Natural killer cell (primary cell): ENCODE results near the gene LMO3. TPM values are rescaled to one million over a fixed set of nuclear protein-coding genes. Genes with fewer than 3 reads are reported as not detected.

Experiments used
- ATAC-seq, 3 donors: fragments of 150-1000 bp in 2 of 3; fragments of 200-7000 bp in 1 of 3; cut with Tn5 transposase; 1 replicate in 1 of 3; 2 replicates in 2 of 3; pipeline ENCODE4 v1.10.0; 2021; ENCODE audit warnings: mild to moderate bottlenecking in 2 of 3, moderate library complexity in 2 of 3
- DNase-seq, 2 donors: peaks; one replicate each; pipeline versions ENCODE4 v3.0.0 to v3.0.0-alpha.2; 2013 to 2021; ENCODE audit warnings: mixed read lengths in 1 of 2
- H3K27ac ChIP-seq: one replicate; pipeline ENCODE4 v1.5.1; 2013; ENCODE audit warnings: mild to moderate bottlenecking, low read length
- H3K27me3 ChIP-seq: one replicate; pipeline ENCODE4 v1.6.1; 2013; ENCODE audit warnings: low read length; ENCODE audit not compliant: control insufficient read depth, insufficient read depth
- H3K36me3 ChIP-seq: one replicate; pipeline ENCODE4 v1.6.1; 2013; ENCODE audit warnings: low read length; ENCODE audit not compliant: control insufficient read depth, insufficient read depth
- H3K4me1 ChIP-seq: one replicate; pipeline ENCODE4 v1.6.1; 2013; ENCODE audit warnings: low read length; ENCODE audit not compliant: control insufficient read depth, insufficient read depth
- H3K4me3 ChIP-seq: one replicate; pipeline ENCODE4 v1.5.1; 2013; ENCODE audit warnings: low read length
- H3K9me3 ChIP-seq: one replicate; pipeline ENCODE4 v1.6.1; 2013; ENCODE audit warnings: low read length; ENCODE audit not compliant: control insufficient read depth, insufficient read depth
- H3K27ac Mint-ChIP-seq, 2 donors: one replicate each; pipeline ENCODE4 v1.8.0; 2022; ENCODE audit warnings: mild to moderate bottlenecking in 2 of 2, mixed read lengths in 2 of 2, moderate library complexity in 1 of 2
- H3K27me3 Mint-ChIP-seq, 2 donors: one replicate each; pipeline ENCODE4 v1.8.0; 2022; ENCODE audit warnings: low read depth in 2 of 2, mixed read lengths in 2 of 2
- H3K36me3 Mint-ChIP-seq: one replicate; pipeline ENCODE4 v1.8.0; 2022; ENCODE audit warnings: mixed read lengths
- H3K4me1 Mint-ChIP-seq, 2 donors: one replicate each; pipeline ENCODE4 v1.8.0; 2022; ENCODE audit warnings: mixed read lengths in 2 of 2
- H3K4me3 Mint-ChIP-seq: one replicate; pipeline ENCODE4 v1.8.0; 2022; ENCODE audit warnings: mild to moderate bottlenecking, moderate library complexity, mixed read lengths
- H3K9me3 Mint-ChIP-seq, 2 donors: one replicate each; pipeline ENCODE4 v1.8.0; 2022; ENCODE audit warnings: mixed read lengths in 2 of 2
- WGBS: methylation state at CpG from one replicate; pipeline ENCODE4 v1.1.7; 2013; ENCODE audit warnings: missing lambda C conversion rate; ENCODE audit not compliant: insufficient coverage; 5-methylcytosine and 5-hydroxymethylcytosine counted together
- intact Hi-C: fragments of 100-400 bp; cut with micrococcal nuclease; formaldehyde crosslinking; loops from one replicate; pipeline ENCODE4 v1.14.2; 2022
- total RNA-seq, 4 donors: library from RNA; stranded (reverse); fragments of 120-200 nt in 1 of 4; gene quantifications; one replicate each; pipeline versions ENCODE4 v1.2.3 to v1.2.4, GENCODE V29; 2013 to 2022
- TF ChIP-seq, protein P1 (sequence below): fragments of 200-600 bp; IDR thresholded peaks from one replicate; pipeline ENCODE4 v1.8.0; 2022; ENCODE audit warnings: antibody characterized with exemption

LMO3 gene
- total RNA-seq, 3 donors from 2014 or later (not counting 1 experiment from before 2014, with no cell fraction given), result not detected

DNA sequence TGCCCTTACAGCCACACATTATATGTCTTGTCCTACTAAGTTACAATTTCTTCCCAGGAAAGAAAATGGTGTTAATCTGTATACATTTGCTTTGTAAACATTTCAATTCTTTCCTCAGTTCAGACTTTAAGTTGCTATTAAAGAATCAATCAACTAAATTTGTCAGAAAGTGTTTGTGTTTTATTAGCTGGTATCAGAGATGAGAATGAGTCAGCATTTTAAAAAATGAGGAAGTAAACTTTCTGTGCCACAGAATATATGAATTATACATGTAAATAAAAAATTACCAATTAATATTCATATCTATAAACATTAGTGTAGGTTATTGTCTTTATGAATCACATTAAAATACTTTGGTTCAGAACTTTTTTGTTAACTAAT is 82.0 kb downstream of the LMO3 start:
- Mint-ChIP-seq H3K27ac (no peak overlapping the region), H3K4me3 (no peak overlapping the region), H3K36me3 (no peaks in the 10 kb centered on the region), H3K27me3 (no peaks in the 10 kb centered on the region), H3K4me1 (no peaks in the 10 kb centered on the region), H3K9me3 (peaks cover 9 to 19% of the 10 kb centered on the region in 2 donors)
- no peak for ATAC-seq
- TF ChIP-seq, protein P1, sequence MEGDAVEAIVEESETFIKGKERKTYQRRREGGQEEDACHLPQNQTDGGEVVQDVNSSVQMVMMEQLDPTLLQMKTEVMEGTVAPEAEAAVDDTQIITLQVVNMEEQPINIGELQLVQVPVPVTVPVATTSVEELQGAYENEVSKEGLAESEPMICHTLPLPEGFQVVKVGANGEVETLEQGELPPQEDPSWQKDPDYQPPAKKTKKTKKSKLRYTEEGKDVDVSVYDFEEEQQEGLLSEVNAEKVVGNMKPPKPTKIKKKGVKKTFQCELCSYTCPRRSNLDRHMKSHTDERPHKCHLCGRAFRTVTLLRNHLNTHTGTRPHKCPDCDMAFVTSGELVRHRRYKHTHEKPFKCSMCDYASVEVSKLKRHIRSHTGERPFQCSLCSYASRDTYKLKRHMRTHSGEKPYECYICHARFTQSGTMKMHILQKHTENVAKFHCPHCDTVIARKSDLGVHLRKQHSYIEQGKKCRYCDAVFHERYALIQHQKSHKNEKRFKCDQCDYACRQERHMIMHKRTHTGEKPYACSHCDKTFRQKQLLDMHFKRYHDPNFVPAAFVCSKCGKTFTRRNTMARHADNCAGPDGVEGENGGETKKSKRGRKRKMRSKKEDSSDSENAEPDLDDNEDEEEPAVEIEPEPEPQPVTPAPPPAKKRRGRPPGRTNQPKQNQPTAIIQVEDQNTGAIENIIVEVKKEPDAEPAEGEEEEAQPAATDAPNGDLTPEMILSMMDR, result no peak
- peaks cover 3% of the 10 kb centered on the region for H3K9me3 ChIP-seq
- H3K4me1 ChIP-seq, result no peaks in the 10 kb centered on the region
- no peak overlapping the region for H3K4me3 ChIP-seq
- no peak overlapping the region for H3K27ac ChIP-seq
- intact Hi-C loops, result no loop called here
- no peaks in the 10 kb centered on the region for H3K36me3 ChIP-seq
- no peaks in the 10 kb centered on the region for H3K27me3 ChIP-seq
- DNase-seq, result no peak

DNA sequence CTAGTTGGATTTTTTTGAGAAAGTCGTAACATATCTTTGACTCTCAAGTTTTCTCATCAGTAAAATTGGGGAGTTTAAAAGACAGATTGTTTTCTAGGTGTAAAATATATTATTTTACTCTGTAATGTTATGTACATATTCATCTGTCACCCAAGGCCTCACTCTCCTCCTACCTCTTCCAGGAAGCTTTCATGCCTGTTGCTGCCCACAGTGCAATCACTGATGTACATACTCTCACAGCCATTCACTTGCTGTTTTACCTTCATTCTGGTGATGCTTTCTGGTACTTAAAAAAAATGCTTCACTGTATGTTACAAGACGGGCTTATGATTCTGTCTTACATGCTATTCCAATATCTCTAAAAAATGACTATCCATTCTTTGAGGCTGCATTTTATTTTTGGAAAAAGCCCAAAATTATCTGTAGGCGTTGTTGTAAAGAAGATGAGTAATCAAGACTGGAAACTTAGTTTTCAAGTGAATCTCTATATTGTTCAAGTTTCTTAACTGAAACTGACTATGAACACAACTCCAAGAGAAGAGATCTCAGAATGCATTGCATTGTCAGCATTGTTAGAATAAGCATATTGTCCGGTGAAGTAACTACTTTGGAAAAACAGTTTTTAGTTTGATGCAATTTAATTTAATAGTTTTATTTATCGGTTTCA is 82.5 kb downstream of the LMO3 start:
- Mint-ChIP-seq H3K4me3 (no peak overlapping the region), H3K9me3 (peaks cover 9 to 19% of the 10 kb centered on the region in 2 donors)
- intact Hi-C loops, result no loop called here

DNA sequence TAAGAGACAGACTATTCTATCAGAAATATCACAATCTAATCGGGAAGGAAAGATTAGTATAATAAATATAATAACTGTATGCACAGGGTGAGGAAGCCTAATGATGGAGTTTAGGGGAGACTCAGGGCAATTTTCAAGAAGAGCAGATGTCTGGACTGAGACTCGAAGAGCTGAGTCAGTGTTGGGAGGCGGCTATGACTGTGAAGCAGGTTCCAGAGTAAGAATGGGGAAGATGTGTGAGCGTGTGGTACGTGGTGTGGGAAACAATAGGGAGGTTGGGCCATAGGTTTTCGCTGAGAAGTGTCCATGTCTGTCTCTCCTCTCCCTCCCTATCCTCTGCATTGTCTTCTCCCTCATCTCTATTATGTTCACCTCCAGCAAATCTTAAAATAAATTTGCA is 85.6 kb downstream of the LMO3 start:
- no peaks in the 10 kb centered on the region for H3K36me3 Mint-ChIP-seq
- no peak overlapping the region for H3K27ac Mint-ChIP-seq
- TF ChIP-seq, protein P1, result no peak
- H3K4me1 Mint-ChIP-seq, result no peaks in the 10 kb centered on the region
- H3K4me3 Mint-ChIP-seq, result no peak overlapping the region
- Histone ChIP-seq H3K27me3 (no peaks in the 10 kb centered on the region), H3K4me3 (no peak overlapping the region), H3K9me3 (peaks cover 2% of the 10 kb centered on the region), H3K4me1 (no peaks in the 10 kb centered on the region), H3K27ac (no peak overlapping the region), H3K36me3 (no peaks in the 10 kb centered on the region)
- no peaks in the 10 kb centered on the region for H3K27me3 Mint-ChIP-seq
- H3K9me3 Mint-ChIP-seq, result peaks cover 12 to 22% of the 10 kb centered on the region in 2 donors
- intact Hi-C loops, result no loop called here
- ATAC-seq, result no peak
- no peak for DNase-seq
- 91% methylated on average over 2 of the region's 6 CpGs for WGBS

More for the DNA sequence above, 82.5 kb downstream of the LMO3 start:
- DNase-seq, result no peak
- H3K4me1 ChIP-seq, result no peaks in the 10 kb centered on the region
- TF ChIP-seq, protein P1, result no peak
- Mint-ChIP-seq H3K27ac (no peak overlapping the region), H3K36me3 (no peaks in the 10 kb centered on the region), H3K4me1 (no peaks in the 10 kb centered on the region), H3K27me3 (no peaks in the 10 kb centered on the region)
- peaks cover 3% of the 10 kb centered on the region for H3K9me3 ChIP-seq
- no peak for ATAC-seq
- 80% methylated on average over 2 of the region's 5 CpGs for WGBS
- H3K27ac ChIP-seq, result no peak overlapping the region
- no peak overlapping the region for H3K4me3 ChIP-seq
- H3K36me3 ChIP-seq, result no peaks in the 10 kb centered on the region
- no peaks in the 10 kb centered on the region for H3K27me3 ChIP-seq

DNA sequence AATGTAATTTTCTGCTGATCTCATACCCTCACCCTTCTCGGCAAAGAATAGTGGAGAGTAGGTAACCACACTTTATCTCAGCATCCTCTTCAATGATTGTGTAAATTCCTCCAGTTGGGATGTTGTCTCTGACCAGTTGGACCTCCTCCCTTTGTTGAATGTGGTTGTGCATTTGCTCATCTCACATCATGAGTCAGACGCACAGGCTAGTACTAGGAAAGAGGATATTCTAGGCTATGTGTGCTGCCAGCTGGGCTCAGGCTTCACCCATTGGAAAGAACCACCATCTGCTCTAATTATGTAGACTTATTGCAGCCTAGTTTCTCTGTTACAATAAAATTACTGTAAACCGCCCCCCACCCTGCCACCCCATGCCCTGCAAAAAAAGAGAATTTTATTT is 90.3 kb downstream of the LMO3 start:
- ATAC-seq, result no peak
- Histone ChIP-seq H3K4me1 (no peaks in the 10 kb centered on the region), H3K36me3 (no peaks in the 10 kb centered on the region), H3K4me3 (no peak overlapping the region), H3K27me3 (no peaks in the 10 kb centered on the region), H3K9me3 (peaks cover 8% of the 10 kb centered on the region), H3K27ac (no peak overlapping the region)
- H3K36me3 Mint-ChIP-seq, result no peaks in the 10 kb centered on the region
- no peak overlapping the region for H3K27ac Mint-ChIP-seq
- intact Hi-C loops, result no loop called here
- H3K4me1 Mint-ChIP-seq, result no peaks in the 10 kb centered on the region
- H3K27me3 Mint-ChIP-seq, result no peaks in the 10 kb centered on the region
- H3K4me3 Mint-ChIP-seq, result no peak overlapping the region
- WGBS, result 88% methylated on average over 2 of the region's 3 CpGs
- TF ChIP-seq, protein P1, result no peak
- no peak for DNase-seq
- H3K9me3 Mint-ChIP-seq, result peaks cover 7 to 11% of the 10 kb centered on the region in 2 donors
